WTC11 (cell line): ENCODE results near the gene SPTLC1. TPM values are rescaled to one million over a fixed set of nuclear protein-coding genes. Genes with fewer than 3 reads are reported as not detected.
"Not testable (repeated sequence)": the region's sequence is repeated elsewhere in the genome, so short reads cannot be mapped to it uniquely, and the experiment has no call there.

Source experiments
- ATAC-seq: fragments of 200-7000 bp; cut with Tn5 transposase; 2 replicates; pipeline ENCODE4 v1.10.0; 2021; ENCODE audit warnings: mild to moderate bottlenecking, moderate library complexity
- CTCF ChIA-PET: fragments of 300-600 bp; sonication (Branson Sonifier 250); formaldehyde crosslinking; loops from one replicate; lab custom pipeline; 2021; ENCODE audit warnings: antibody characterized with exemption; lab: Charles Lee
- POLR2A ChIA-PET: fragments of 350-600 bp; sonication (Branson Sonifier 250); formaldehyde crosslinking; loops from one replicate; lab custom pipeline; 2021; ENCODE audit warnings: antibody characterized with exemption; lab: Charles Lee
- DNase-seq: peaks from one replicate; pipeline ENCODE4 v3.0.0; 2021; ENCODE audit warnings: low spot score
- H3K27ac Mint-ChIP-seq: 2 replicates; pipeline ENCODE4 v1.8.0; 2021; ENCODE audit warnings: mixed read lengths
- H3K27me3 Mint-ChIP-seq: 2 replicates; pipeline ENCODE4 v1.8.0; 2021; ENCODE audit warnings: low read depth, mild to moderate bottlenecking, moderate library complexity, mixed read lengths
- H3K36me3 Mint-ChIP-seq: 2 replicates; pipeline ENCODE4 v1.8.0; 2021; ENCODE audit warnings: mixed read lengths
- H3K4me1 Mint-ChIP-seq: 2 replicates; pipeline ENCODE4 v1.8.0; 2022; ENCODE audit warnings: mixed read lengths
- H3K4me3 Mint-ChIP-seq: 2 replicates; pipeline ENCODE4 v1.8.0; 2021; ENCODE audit warnings: mild to moderate bottlenecking, moderate library complexity, mixed read lengths
- H3K9me3 Mint-ChIP-seq: 2 replicates; pipeline ENCODE4 v1.8.0; 2021; ENCODE audit warnings: mixed read lengths
- CDX4 ChIP-seq: fragments of 250-450 bp; sonication (Bioruptor Pico); IDR thresholded peaks from 2 replicates; pipeline ENCODE4 v1.9.0; 2021; ENCODE audit warnings: moderate library complexity, mild to moderate bottlenecking, inconsistent platforms, borderline replicate concordance
- FOXJ3 ChIP-seq: sonication (generic); formaldehyde crosslinking; IDR thresholded peaks from 2 replicates; pipeline ENCODE4 v1.9.0; 2021; ENCODE audit warnings: missing genetic modification reagents, mild to moderate bottlenecking, borderline replicate concordance
- FOXK1 ChIP-seq: sonication (generic); formaldehyde crosslinking; IDR thresholded peaks from 2 replicates; pipeline ENCODE4 v1.8.0; 2022; ENCODE audit warnings: mild to moderate bottlenecking, moderate library complexity, missing genetic modification reagents
- HMGA2 ChIP-seq: fragments of 250-450 bp; sonication (Bioruptor Pico); IDR thresholded peaks from 2 replicates; pipeline ENCODE4 v1.4.0; 2021; ENCODE audit warnings: mild to moderate bottlenecking, moderate library complexity
- IRF2 ChIP-seq: sonication (generic); formaldehyde crosslinking; IDR thresholded peaks from 2 replicates; pipeline ENCODE4 v1.8.0; 2022; ENCODE audit warnings: low read depth, missing genetic modification reagents, borderline replicate concordance
- NFE2L1 ChIP-seq: sonication (generic); formaldehyde crosslinking; IDR thresholded peaks from 2 replicates; pipeline ENCODE4 v1.8.1; 2023; ENCODE audit warnings: missing genetic modification reagents
- PRDM15 ChIP-seq: sonication (generic); formaldehyde crosslinking; IDR thresholded peaks from 2 replicates; pipeline ENCODE4 v1.8.0; 2022; ENCODE audit warnings: missing genetic modification reagents
- PREB ChIP-seq: sonication (generic); formaldehyde crosslinking; IDR thresholded peaks from 2 replicates; pipeline ENCODE4 v1.8.1; 2022; ENCODE audit warnings: mild to moderate bottlenecking, missing genetic modification reagents, moderate library complexity, borderline replicate concordance
- RELA ChIP-seq: sonication (generic); formaldehyde crosslinking; IDR thresholded peaks from 2 replicates; pipeline ENCODE4 v1.8.1; 2022; ENCODE audit warnings: missing genetic modification reagents, mild to moderate bottlenecking, borderline replicate concordance
- SOX15 ChIP-seq: fragments of 250-450 bp; sonication (Bioruptor Pico); IDR thresholded peaks from 2 replicates; pipeline ENCODE4 v1.9.0; 2021; ENCODE audit warnings: mild to moderate bottlenecking
- TEAD4 ChIP-seq: sonication (generic); formaldehyde crosslinking; IDR thresholded peaks from 2 replicates; pipeline ENCODE4 v1.8.0; 2022; ENCODE audit warnings: mild to moderate bottlenecking, missing genetic modification reagents
- USF1 ChIP-seq: sonication (generic); formaldehyde crosslinking; IDR thresholded peaks from 2 replicates; pipeline ENCODE4 v1.8.0; 2022; ENCODE audit warnings: mild to moderate bottlenecking, missing genetic modification reagents
- ZNF121 ChIP-seq: sonication (generic); formaldehyde crosslinking; IDR thresholded peaks from 2 replicates; pipeline ENCODE4 v1.8.0; 2023; ENCODE audit warnings: missing genetic modification reagents
- ZNF232 ChIP-seq: sonication (generic); formaldehyde crosslinking; IDR thresholded peaks from 2 replicates; pipeline ENCODE4 v1.8.0; 2022; ENCODE audit warnings: mild to moderate bottlenecking, missing genetic modification reagents
- ZNF512 ChIP-seq: sonication (generic); formaldehyde crosslinking; IDR thresholded peaks from 2 replicates; pipeline ENCODE4 v1.8.1; 2022; ENCODE audit warnings: missing genetic modification reagents, borderline replicate concordance
- ZNF671 ChIP-seq: fragments of 250-450 bp; sonication (Bioruptor Pico); IDR thresholded peaks from 2 replicates; pipeline ENCODE4 v1.8.0; 2021; ENCODE audit warnings: mild to moderate bottlenecking
- total RNA-seq: library from RNA; stranded (reverse); gene quantifications from 3 replicates; pipeline ENCODE4 v1.2.3, GENCODE V29; 2021

The SPTLC1 gene
- total RNA-seq, 1 experiment from 2014 or later: 81.2 TPM

GRCh38 chr9:92158097-92158601 lies 42.9 kb upstream of the SPTLC1 start (continued):
- TF ChIP-seq PRDM15 (CRISPR knock-in tag) (no peak), ZNF232 (CRISPR knock-in tag) (no peak), IRF2 (CRISPR knock-in tag) (no peak)

- POLR2A ChIA-PET, H3K36me3 Mint-ChIP-seq, H3K9me3 Mint-ChIP-seq, H3K27ac Mint-ChIP-seq, H3K4me1 Mint-ChIP-seq, H3K27me3 Mint-ChIP-seq, DNase-seq, H3K4me3 Mint-ChIP-seq, ATAC-seq, CTCF ChIA-PET: not testable (repeated sequence)
Measured at GRCh38 chr9:92155736-92156135, 40.5 kb upstream of the SPTLC1 start.

GRCh38 chr9:92155221-92155620 lies 40.0 kb upstream of the SPTLC1 start:
- Mint-ChIP-seq H3K4me1 (no peaks in the 10 kb centered on the region), H3K27me3 (no peaks in the 10 kb centered on the region), H3K36me3 (no peaks in the 10 kb centered on the region), H3K4me3 (no peak overlapping the region), H3K9me3 (peaks cover 2% of the 10 kb centered on the region), H3K27ac (no peak overlapping the region)
- ATAC-seq (no peak), DNase-seq (no peak)
- CTCF ChIA-PET: interaction anchor here (0.6 kb wide), 1 partner anchor 216 kb away, joined by 3 read pairs; no protein-coding TSS in a partner anchor
- POLR2A ChIA-PET: no interaction called here
- TF ChIP-seq ZNF671 (CRISPR knock-in tag) (no peak), USF1 (no peak), RELA (CRISPR knock-in tag) (no peak), ZNF512 (CRISPR knock-in tag) (no peak), PRDM15 (CRISPR knock-in tag) (no peak), PREB (no peak), SOX15 (CRISPR knock-in tag) (no peak), TEAD4 (no peak), HMGA2 (no peak), NFE2L1 (no peak), FOXJ3 (CRISPR knock-in tag) (no peak), ZNF121 (CRISPR knock-in tag) (no peak), FOXK1 (CRISPR knock-in tag) (no peak), CDX4 (no peak)

- not testable (repeated sequence) for H3K36me3 Mint-ChIP-seq
Measured at GRCh38 chr9:92153466-92154415, 38.5 kb upstream of the SPTLC1 start.

More at GRCh38 chr9:92153466-92154415, 38.5 kb upstream of the SPTLC1 start:
- POLR2A ChIA-PET, H3K27ac Mint-ChIP-seq, H3K27me3 Mint-ChIP-seq, DNase-seq, H3K4me3 Mint-ChIP-seq, H3K9me3 Mint-ChIP-seq, H3K4me1 Mint-ChIP-seq, ATAC-seq: not testable (repeated sequence)
- CTCF ChIA-PET: interaction anchor here (1.4 kb wide), 1 partner anchor 13 kb away, joined by 4 read pairs; no protein-coding TSS in a partner anchor
